Neural progenitor cell (in vitro differentiated cells): ENCODE measurements around the gene PLPP6.

ENCODE experiments used
- EZH2 ChIP-seq: fragments of 200-600 bp; sonication (generic); IDR thresholded peaks from 2 replicates; pipeline ENCODE4 v1.6.1; 2017; ENCODE audit warnings: antibody characterized with exemption, mild to moderate bottlenecking, moderate library complexity
- EZH2phosphoT487 ChIP-seq: fragments of 200-600 bp; sonication (generic); IDR thresholded peaks from 2 replicates; pipeline ENCODE4 v1.6.1; 2017; ENCODE audit warnings: antibody characterized with exemption
- TF ChIP-seq, protein P1 (sequence below): fragments of 200-600 bp; sonication (generic); IDR thresholded peaks from 2 replicates; pipeline ENCODE4 v1.5.1; 2017; ENCODE audit warnings: antibody characterized with exemption, mild to moderate bottlenecking

GRCh38 chr9:4617752-4618151 lies 44.3 kb upstream of the PLPP6 start:
- TF ChIP-seq, protein P1, sequence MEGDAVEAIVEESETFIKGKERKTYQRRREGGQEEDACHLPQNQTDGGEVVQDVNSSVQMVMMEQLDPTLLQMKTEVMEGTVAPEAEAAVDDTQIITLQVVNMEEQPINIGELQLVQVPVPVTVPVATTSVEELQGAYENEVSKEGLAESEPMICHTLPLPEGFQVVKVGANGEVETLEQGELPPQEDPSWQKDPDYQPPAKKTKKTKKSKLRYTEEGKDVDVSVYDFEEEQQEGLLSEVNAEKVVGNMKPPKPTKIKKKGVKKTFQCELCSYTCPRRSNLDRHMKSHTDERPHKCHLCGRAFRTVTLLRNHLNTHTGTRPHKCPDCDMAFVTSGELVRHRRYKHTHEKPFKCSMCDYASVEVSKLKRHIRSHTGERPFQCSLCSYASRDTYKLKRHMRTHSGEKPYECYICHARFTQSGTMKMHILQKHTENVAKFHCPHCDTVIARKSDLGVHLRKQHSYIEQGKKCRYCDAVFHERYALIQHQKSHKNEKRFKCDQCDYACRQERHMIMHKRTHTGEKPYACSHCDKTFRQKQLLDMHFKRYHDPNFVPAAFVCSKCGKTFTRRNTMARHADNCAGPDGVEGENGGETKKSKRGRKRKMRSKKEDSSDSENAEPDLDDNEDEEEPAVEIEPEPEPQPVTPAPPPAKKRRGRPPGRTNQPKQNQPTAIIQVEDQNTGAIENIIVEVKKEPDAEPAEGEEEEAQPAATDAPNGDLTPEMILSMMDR: no peak
- TF ChIP-seq EZH2phosphoT487 (no peak), EZH2 (no peak)
